SK-N-SH (cell line): ENCODE measurements around the gene ABCA7. TPM values are rescaled to one million over a fixed set of nuclear protein-coding genes. Genes with fewer than 3 reads are reported as not detected.
A peak's percentile ranks its signal among the peaks of the same experiment; 100 is the strongest.

ENCODE experiments used
- CTCF ChIA-PET: fragments of 300-600, 350-600 bp; formaldehyde crosslinking; extraction: SDS; loops from one replicate; lab custom pipeline; 2021; lab: Yijun Ruan, JAX
- POLR2A ChIA-PET: fragments of 350-600 bp; sonication (Branson Sonifier 250); formaldehyde crosslinking; extraction: SDS; loops from one replicate; lab custom pipeline; 2020; ENCODE audit warnings: antibody characterized with exemption, inconsistent platforms; lab: Yijun Ruan, JAX
- DNase-seq: peaks from one replicate; pipeline ENCODE4 v3.0.0; 2012
- H2AFZ ChIP-seq: fragments of 200-600 bp; sonication (generic); 2 replicates; pipeline ENCODE4 v1.8.1; 2016; ENCODE audit warnings: antibody characterized with exemption, mild to moderate bottlenecking, low read depth
- H3F3A ChIP-seq: fragments of 200-600 bp; sonication (generic); replicated peaks from 2 replicates; pipeline ENCODE3; 2016; ENCODE audit warnings: antibody characterized with exemption, mild to moderate bottlenecking; ENCODE audit not compliant: insufficient read depth
- H3K27ac ChIP-seq, 2 experiments: fragments of 200-500 bp in 1 of 2; fragments of 200-600 bp in 1 of 2; sonication (Bioruptor generic) in 1 of 2; sonication (generic), shearing (Covaris generic) in 1 of 2; 2 replicates each; pipeline versions ENCODE4 v1.5.1 to v1.6.1; 2014 to 2016; ENCODE audit warnings: low read depth in 2 of 2, inconsistent platforms in 1 of 2, low read length in 1 of 2, mild to moderate bottlenecking in 1 of 2, mixed read lengths in 1 of 2
- H3K27me3 ChIP-seq: fragments of 200-600 bp; sonication (generic), shearing (Covaris generic); 2 replicates; pipeline ENCODE4 v1.6.1; 2016; ENCODE audit warnings: mixed run types; ENCODE audit not compliant: insufficient read depth
- H3K36me3 ChIP-seq, 2 experiments: fragments of 200-500 bp in 1 of 2; fragments of 200-600 bp in 1 of 2; sonication (Bioruptor generic) in 1 of 2; sonication (generic) in 1 of 2; replicated peaks in 1 of 2; 2 replicates each; pipeline versions ENCODE3 to v1.5.1; 2014 to 2016; ENCODE audit warnings: low read length in 1 of 2, mild to moderate bottlenecking in 1 of 2; ENCODE audit not compliant: insufficient read depth in 2 of 2, control insufficient read depth in 1 of 2
- H3K4me1 ChIP-seq, 2 experiments: fragments of 200-500 bp in 1 of 2; fragments of 200-600 bp in 1 of 2; sonication (Bioruptor generic) in 1 of 2; sonication (generic), shearing (Covaris generic) in 1 of 2; 2 replicates each; pipeline versions ENCODE4 v1.5.1 to v1.6.1; 2014 to 2016; ENCODE audit warnings: low read depth in 1 of 2, low read length in 1 of 2, mixed run types in 1 of 2; ENCODE audit not compliant: insufficient read depth in 2 of 2, control insufficient read depth in 1 of 2
- H3K4me2 ChIP-seq: fragments of 200-600 bp; sonication (generic), shearing (Covaris generic); 2 replicates; pipeline ENCODE4 v1.6.1; 2017; ENCODE audit warnings: mixed run types
- H3K4me3 ChIP-seq, 2 experiments: fragments of 200-500 bp in 1 of 2; fragments of 200-600 bp in 1 of 2; sonication (Bioruptor generic) in 1 of 2; sonication (generic), shearing (Covaris generic) in 1 of 2; 2 replicates each; pipeline versions ENCODE4 v1.5.1 to v1.8.1; 2014 to 2016; ENCODE audit warnings: low read depth in 2 of 2, inconsistent platforms in 1 of 2, low read length in 1 of 2, mild to moderate bottlenecking in 1 of 2, mixed read lengths in 1 of 2, moderate library complexity in 1 of 2
- H3K79me2 ChIP-seq: fragments of 200-600 bp; sonication (generic); 2 replicates; pipeline ENCODE4 v1.8.1; 2017; ENCODE audit warnings: mild to moderate bottlenecking; ENCODE audit not compliant: insufficient read depth
- H3K9ac ChIP-seq: fragments of 200-600 bp; sonication (generic); 2 replicates; pipeline ENCODE4 v1.6.1; 2017; ENCODE audit warnings: mixed run types
- H3K9me2 ChIP-seq: fragments of 200-600 bp; sonication (generic); 2 replicates; pipeline ENCODE4 v1.6.1; 2017; ENCODE audit warnings: mixed run types
- H3K9me3 ChIP-seq: fragments of 200-600 bp; sonication (generic); 2 replicates; pipeline ENCODE4 v1.6.1; 2017; ENCODE audit warnings: mixed run types, mild to moderate bottlenecking, moderate library complexity
- H4K20me1 ChIP-seq: fragments of 200-600 bp; sonication (generic); 2 replicates; pipeline ENCODE4 v1.6.1; 2017; ENCODE audit warnings: mild to moderate bottlenecking, mixed run types; ENCODE audit not compliant: insufficient read depth
- EP300 ChIP-seq, 2 experiments: IDR thresholded peaks; 2 replicates each; pipeline versions ENCODE4 v1.4.0 to v1.6.1; 2012; ENCODE audit warnings: borderline replicate concordance in 1 of 2, low read depth in 1 of 2, low read length in 1 of 2
- FOSL2 ChIP-seq: IDR thresholded peaks from 2 replicates; pipeline ENCODE4 v1.4.0; 2012; ENCODE audit warnings: low read depth, mild to moderate bottlenecking, moderate library complexity, borderline replicate concordance
- FOXM1 ChIP-seq: IDR thresholded peaks from 2 replicates; pipeline ENCODE4 v1.4.0; 2012; ENCODE audit warnings: low read depth, mild to moderate bottlenecking
- JUND ChIP-seq: IDR thresholded peaks from 2 replicates; pipeline ENCODE4 v1.4.0; 2012
- MEF2A ChIP-seq: IDR thresholded peaks from 2 replicates; pipeline ENCODE4 v1.4.0; 2012; ENCODE audit warnings: low read depth, borderline replicate concordance
- MXI1 ChIP-seq: IDR thresholded peaks from 2 replicates; pipeline ENCODE4 v1.6.1; 2012; ENCODE audit warnings: mild to moderate bottlenecking, low read depth, low read length, improper control_type of control experiment
- SMC3 ChIP-seq: IDR thresholded peaks from 2 replicates; pipeline ENCODE4 v1.6.1; 2012; ENCODE audit warnings: low read depth, low read length, improper control_type of control experiment
- WGBS: methylation state at CpG from one replicate; pipeline ENCODE4 v1.1.6; 2017; ENCODE audit warnings: low lambda C conversion rate; 5-methylcytosine and 5-hydroxymethylcytosine counted together
- polyA plus RNA-seq, 3 experiments: library from polyadenylated mRNA; depleted of rRNA; stranded (reverse); fragments of >200 nt; gene quantifications; 2 replicates each; pipeline ENCODE4 v1.2.3, GENCODE V29; 2012
- TF ChIP-seq, protein P1 (sequence below): IDR thresholded peaks from 2 replicates; pipeline ENCODE4; 2012
- TF ChIP-seq, protein P2 (sequence below): fragments of 150-350 bp; IDR thresholded peaks from 2 replicates; pipeline ENCODE4 v1.6.1; 2017; ENCODE audit warnings: antibody characterized with exemption, low read length, low read depth, borderline replicate concordance
- TF ChIP-seq, protein P3 (sequence below): IDR thresholded peaks from 2 replicates; pipeline ENCODE4 v1.6.1; 2012; ENCODE audit warnings: mild to moderate bottlenecking, low read depth, low read length, moderate library complexity

ABCA7 gene
- polyA plus RNA-seq, 1 of the 3 experiments (the other 2 are of a cell fraction), result 7.8 TPM

DNA sequence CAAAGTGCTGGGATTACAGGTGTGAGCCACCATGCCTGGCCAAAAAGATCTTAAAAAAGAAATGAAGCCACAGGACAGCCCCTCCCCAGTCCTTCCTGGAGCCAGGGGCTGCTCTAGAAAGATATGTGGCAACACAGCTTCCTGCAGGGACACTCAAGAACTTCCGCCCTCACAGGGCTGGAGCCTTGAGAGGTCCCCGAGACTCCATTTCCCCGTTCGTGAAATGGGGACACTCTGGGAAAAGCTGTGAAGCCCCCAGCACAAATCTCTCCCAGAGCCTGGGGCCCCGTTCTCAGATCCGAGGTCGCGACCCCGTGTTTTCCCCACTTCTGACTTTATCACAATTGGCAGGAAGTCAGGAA lies 61.4 kb downstream of the ABCA7 start:
- Histone ChIP-seq H3K79me2 (peaks cover 13% of the 10 kb centered on the region; the same call in 1 of the 2 replicates), H3K9me3 (no peaks in the 10 kb centered on the region), H2AFZ (peak overlapping the region; percentile 3; the same call in 1 of the 2 replicates), H3K9ac (peak overlapping the region; percentile 54; the same call in 1 of the 2 replicates), H3K4me1 (peaks cover 21 to 22% of the 10 kb centered on the region in 2 experiments; a peak in 3 of 4 replicates), H3K27ac (peak overlapping the region; percentile 68 to 95), H3K4me3 (no peak overlapping the region), H3K9me2 (no peaks in the 10 kb centered on the region), H4K20me1 (peaks cover 10% of the 10 kb centered on the region; the same call in 1 of the 2 replicates), H3F3A (peaks cover 31% of the 10 kb centered on the region), H3K27me3 (no peaks in the 10 kb centered on the region), H3K4me2 (peak overlapping the region; percentile 61), H3K36me3 (peaks cover 0 to 8% of the 10 kb centered on the region in 2 experiments)
- ChIA-PET POLR2A (no interaction called here), CTCF (interaction anchor here (0.6 to 4.4 kb wide), 4 partner anchors 12 to 122 kb away, joined by 3 to 44 read pairs (median 5); no protein-coding TSS in a partner anchor)
- WGBS, result 88% methylated on average over 9 of the region's 9 CpGs
- no peak for DNase-seq
- TF ChIP-seq EP300 (IDR thresholded peaks at IDR 0.05; ENCODE audit: borderline replicate concordance in 1 of 2, low read depth in 1 of 2, low read length in 1 of 2), result no peak
- TF ChIP-seq, protein P1, sequence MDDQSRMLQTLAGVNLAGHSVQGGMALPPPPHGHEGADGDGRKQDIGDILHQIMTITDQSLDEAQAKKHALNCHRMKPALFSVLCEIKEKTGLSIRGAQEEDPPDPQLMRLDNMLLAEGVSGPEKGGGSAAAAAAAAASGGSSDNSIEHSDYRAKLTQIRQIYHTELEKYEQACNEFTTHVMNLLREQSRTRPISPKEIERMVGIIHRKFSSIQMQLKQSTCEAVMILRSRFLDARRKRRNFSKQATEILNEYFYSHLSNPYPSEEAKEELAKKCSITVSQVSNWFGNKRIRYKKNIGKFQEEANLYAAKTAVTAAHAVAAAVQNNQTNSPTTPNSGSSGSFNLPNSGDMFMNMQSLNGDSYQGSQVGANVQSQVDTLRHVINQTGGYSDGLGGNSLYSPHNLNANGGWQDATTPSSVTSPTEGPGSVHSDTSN, result no peak
- TF ChIP-seq FOXM1, result no peak
- TF ChIP-seq SMC3, result no peak
- TF ChIP-seq JUND, result no peak
- TF ChIP-seq, protein P2, sequence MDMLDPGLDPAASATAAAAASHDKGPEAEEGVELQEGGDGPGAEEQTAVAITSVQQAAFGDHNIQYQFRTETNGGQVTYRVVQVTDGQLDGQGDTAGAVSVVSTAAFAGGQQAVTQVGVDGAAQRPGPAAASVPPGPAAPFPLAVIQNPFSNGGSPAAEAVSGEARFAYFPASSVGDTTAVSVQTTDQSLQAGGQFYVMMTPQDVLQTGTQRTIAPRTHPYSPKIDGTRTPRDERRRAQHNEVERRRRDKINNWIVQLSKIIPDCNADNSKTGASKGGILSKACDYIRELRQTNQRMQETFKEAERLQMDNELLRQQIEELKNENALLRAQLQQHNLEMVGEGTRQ, result no peak
- no peak for TF ChIP-seq MEF2A
- TF ChIP-seq MXI1, result no peak
- TF ChIP-seq FOSL2, result no peak
- TF ChIP-seq, protein P3, sequence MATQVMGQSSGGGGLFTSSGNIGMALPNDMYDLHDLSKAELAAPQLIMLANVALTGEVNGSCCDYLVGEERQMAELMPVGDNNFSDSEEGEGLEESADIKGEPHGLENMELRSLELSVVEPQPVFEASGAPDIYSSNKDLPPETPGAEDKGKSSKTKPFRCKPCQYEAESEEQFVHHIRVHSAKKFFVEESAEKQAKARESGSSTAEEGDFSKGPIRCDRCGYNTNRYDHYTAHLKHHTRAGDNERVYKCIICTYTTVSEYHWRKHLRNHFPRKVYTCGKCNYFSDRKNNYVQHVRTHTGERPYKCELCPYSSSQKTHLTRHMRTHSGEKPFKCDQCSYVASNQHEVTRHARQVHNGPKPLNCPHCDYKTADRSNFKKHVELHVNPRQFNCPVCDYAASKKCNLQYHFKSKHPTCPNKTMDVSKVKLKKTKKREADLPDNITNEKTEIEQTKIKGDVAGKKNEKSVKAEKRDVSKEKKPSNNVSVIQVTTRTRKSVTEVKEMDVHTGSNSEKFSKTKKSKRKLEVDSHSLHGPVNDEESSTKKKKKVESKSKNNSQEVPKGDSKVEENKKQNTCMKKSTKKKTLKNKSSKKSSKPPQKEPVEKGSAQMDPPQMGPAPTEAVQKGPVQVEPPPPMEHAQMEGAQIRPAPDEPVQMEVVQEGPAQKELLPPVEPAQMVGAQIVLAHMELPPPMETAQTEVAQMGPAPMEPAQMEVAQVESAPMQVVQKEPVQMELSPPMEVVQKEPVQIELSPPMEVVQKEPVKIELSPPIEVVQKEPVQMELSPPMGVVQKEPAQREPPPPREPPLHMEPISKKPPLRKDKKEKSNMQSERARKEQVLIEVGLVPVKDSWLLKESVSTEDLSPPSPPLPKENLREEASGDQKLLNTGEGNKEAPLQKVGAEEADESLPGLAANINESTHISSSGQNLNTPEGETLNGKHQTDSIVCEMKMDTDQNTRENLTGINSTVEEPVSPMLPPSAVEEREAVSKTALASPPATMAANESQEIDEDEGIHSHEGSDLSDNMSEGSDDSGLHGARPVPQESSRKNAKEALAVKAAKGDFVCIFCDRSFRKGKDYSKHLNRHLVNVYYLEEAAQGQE, result no peak
